ENCODE data around the gene RAB7A. TPM values are rescaled to one million over a fixed set of nuclear protein-coding genes. Genes with fewer than 3 reads are reported as not detected.

Gene RAB7A
- total RNA-seq, 1 donor from 2014 or later: 284 TPM

DNA sequence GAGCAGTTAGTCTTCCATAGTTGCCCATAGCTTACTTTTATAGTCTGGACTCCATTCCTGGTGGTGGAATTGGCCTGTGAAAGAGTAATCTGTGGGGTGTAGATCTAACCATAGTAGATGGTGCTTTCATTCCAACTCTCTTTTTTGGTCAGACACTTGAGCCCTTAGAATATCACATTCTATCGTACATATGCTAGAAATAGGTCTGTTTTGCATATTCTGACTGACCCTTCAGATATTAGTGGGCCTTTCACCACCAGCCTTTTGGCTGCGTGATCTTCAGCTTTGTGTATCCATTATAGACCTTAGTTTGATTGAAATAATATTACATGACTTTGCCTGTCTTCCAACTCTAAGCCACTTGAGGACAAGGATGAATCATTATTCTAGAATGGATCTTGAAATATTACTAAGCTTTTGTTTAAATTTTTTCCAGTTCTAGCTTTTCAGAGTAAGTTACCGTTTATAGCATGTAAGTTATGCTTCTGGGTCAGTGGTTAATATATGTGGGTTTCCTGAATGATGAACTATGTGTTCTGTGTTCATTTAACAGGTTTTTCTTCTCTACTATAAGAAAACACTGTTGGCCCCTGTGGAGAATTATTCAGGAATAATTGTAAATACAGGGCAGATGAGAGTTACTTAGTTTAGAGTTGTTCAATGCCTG lies 8.7 kb downstream of the RAB7A start:
- Mint-ChIP-seq H3K36me3 (ENCODE audit: unreplicated experiment) (peaks cover 4% of the 10 kb centered on the region), H3K27me3 (ENCODE audit: unreplicated experiment) (no peaks in the 10 kb centered on the region), H3K4me1 (ENCODE audit: unreplicated experiment) (peaks cover 51% of the 10 kb centered on the region), H3K27ac (ENCODE audit: unreplicated experiment) (no peak overlapping the region), H3K4me3 (ENCODE audit: unreplicated experiment) (no peak overlapping the region), H3K9me3 (ENCODE audit: unreplicated experiment) (no peaks in the 10 kb centered on the region)
- DNase-seq (ENCODE audit: extremely low spot score, unreplicated experiment): no peak
- TF ChIP-seq, protein P1, sequence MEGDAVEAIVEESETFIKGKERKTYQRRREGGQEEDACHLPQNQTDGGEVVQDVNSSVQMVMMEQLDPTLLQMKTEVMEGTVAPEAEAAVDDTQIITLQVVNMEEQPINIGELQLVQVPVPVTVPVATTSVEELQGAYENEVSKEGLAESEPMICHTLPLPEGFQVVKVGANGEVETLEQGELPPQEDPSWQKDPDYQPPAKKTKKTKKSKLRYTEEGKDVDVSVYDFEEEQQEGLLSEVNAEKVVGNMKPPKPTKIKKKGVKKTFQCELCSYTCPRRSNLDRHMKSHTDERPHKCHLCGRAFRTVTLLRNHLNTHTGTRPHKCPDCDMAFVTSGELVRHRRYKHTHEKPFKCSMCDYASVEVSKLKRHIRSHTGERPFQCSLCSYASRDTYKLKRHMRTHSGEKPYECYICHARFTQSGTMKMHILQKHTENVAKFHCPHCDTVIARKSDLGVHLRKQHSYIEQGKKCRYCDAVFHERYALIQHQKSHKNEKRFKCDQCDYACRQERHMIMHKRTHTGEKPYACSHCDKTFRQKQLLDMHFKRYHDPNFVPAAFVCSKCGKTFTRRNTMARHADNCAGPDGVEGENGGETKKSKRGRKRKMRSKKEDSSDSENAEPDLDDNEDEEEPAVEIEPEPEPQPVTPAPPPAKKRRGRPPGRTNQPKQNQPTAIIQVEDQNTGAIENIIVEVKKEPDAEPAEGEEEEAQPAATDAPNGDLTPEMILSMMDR (IDR thresholded peaks at IDR 0.05): no peak

DNA sequence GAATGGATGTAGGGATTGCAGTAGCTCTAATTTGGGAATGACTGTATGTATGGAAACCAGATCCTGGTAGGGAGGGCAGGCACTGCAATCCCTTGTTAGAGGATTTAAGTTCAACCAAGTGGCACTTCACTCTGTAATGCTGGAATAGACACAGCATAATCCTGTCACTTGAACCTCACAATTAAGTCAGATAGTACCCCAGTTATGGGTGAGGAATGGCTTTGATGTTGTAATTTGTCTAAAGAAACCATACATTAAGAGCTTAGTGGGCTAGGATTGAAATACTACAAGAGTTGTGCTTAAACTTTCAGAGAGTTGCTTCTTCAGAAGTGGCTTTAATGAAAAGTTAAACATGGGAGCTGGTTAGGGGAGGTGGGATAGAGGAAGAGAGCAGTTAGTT lies 9.3 kb downstream of the RAB7A start:
- Mint-ChIP-seq H3K27ac (ENCODE audit: unreplicated experiment) (no peak overlapping the region), H3K4me1 (ENCODE audit: unreplicated experiment) (peaks cover 44% of the 10 kb centered on the region), H3K27me3 (ENCODE audit: unreplicated experiment) (no peaks in the 10 kb centered on the region)

DNA sequence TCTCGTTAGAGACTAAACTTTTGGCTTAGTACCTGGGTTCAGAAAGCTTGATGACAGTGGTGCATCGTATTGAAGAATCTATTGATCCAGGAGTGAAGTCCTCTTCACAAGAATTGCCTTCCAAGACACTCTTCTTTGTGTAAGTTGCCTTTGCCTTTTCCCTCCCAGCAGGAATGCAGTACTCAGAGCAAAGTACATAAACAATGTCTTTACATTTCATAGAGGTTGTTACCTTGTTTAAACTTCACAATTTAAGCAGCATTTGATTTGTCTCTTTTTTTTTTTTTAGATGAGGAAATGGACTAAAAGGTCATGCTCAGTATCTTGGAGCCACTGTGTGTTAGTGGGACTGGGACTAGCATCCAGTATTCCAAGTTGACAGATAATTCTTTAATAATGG lies 9.9 kb downstream of the RAB7A start:
- Mint-ChIP-seq H3K36me3 (ENCODE audit: unreplicated experiment) (peaks cover 7% of the 10 kb centered on the region), H3K9me3 (ENCODE audit: unreplicated experiment) (no peaks in the 10 kb centered on the region), H3K4me3 (ENCODE audit: unreplicated experiment) (no peak overlapping the region), H3K27ac (ENCODE audit: unreplicated experiment) (no peak overlapping the region), H3K4me1 (ENCODE audit: unreplicated experiment) (peaks cover 42% of the 10 kb centered on the region), H3K27me3 (ENCODE audit: unreplicated experiment) (no peaks in the 10 kb centered on the region)
- no peak for DNase-seq (ENCODE audit: extremely low spot score, unreplicated experiment)
- TF ChIP-seq, protein P1 (IDR thresholded peaks at IDR 0.05): no peak

More for the DNA sequence above, 9.3 kb downstream of the RAB7A start:
- DNase-seq (ENCODE audit: extremely low spot score, unreplicated experiment): no peak
- H3K4me3 Mint-ChIP-seq (ENCODE audit: unreplicated experiment): no peak overlapping the region
- H3K36me3 Mint-ChIP-seq (ENCODE audit: unreplicated experiment): peaks cover 4% of the 10 kb centered on the region
- no peaks in the 10 kb centered on the region for H3K9me3 Mint-ChIP-seq (ENCODE audit: unreplicated experiment)
- TF ChIP-seq, protein P1 (IDR thresholded peaks at IDR 0.05): no peak

DNA sequence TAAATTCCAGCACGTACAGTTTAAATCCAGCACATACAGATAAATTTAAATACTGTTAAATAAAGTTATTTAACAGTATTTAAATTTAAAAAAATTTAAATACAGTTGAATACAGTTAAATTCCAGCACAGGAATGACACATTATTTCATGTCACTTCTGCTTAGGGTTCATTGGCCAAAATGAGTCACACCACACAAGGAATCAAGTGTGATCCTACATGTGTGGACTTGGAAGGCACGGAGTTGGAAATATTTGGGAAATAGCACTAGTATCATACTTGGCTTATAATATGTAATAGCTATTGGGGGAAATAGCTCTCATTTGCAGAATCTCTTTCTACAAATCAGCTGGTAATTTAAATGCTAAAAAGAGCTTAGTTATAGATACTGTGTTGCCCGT lies 10.6 kb downstream of the RAB7A start:
- H3K27me3 Mint-ChIP-seq (ENCODE audit: unreplicated experiment): no peaks in the 10 kb centered on the region
- no peak overlapping the region for H3K27ac Mint-ChIP-seq (ENCODE audit: unreplicated experiment)
- DNase-seq (ENCODE audit: extremely low spot score, unreplicated experiment): no peak
- peaks cover 40% of the 10 kb centered on the region for H3K4me1 Mint-ChIP-seq (ENCODE audit: unreplicated experiment)
- H3K4me3 Mint-ChIP-seq (ENCODE audit: unreplicated experiment): no peak overlapping the region
- peaks cover 7% of the 10 kb centered on the region for H3K36me3 Mint-ChIP-seq (ENCODE audit: unreplicated experiment)
- TF ChIP-seq, protein P1 (IDR thresholded peaks at IDR 0.05): no peak
- no peaks in the 10 kb centered on the region for H3K9me3 Mint-ChIP-seq (ENCODE audit: unreplicated experiment)

DNA sequence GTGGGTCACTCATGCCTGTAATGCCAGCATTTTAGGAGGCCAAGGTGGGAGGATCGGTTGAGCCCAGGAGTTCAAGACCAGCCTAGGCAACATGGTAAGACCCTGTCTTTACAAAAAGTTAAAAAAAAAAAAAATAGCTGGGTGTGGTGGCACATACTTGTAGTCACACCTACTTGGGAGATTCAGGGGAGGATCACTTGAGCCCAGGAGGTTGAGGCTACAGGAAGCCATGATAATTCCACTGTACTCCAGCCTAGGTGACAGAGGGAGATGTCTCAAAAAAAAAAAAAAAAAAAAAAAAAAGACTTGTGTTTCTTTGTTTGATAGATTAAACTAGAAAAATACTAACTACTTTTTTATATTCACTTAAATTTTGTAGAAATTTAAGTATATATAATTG lies 14.6 kb downstream of the RAB7A start:
- H3K4me1 Mint-ChIP-seq (ENCODE audit: unreplicated experiment): peaks cover 15% of the 10 kb centered on the region
- no peak overlapping the region for H3K4me3 Mint-ChIP-seq (ENCODE audit: unreplicated experiment)
- H3K9me3 Mint-ChIP-seq (ENCODE audit: unreplicated experiment): no peaks in the 10 kb centered on the region
- H3K27me3 Mint-ChIP-seq (ENCODE audit: unreplicated experiment): no peaks in the 10 kb centered on the region
- peak overlapping the region; percentile 38 for H3K27ac Mint-ChIP-seq (ENCODE audit: unreplicated experiment)
- TF ChIP-seq, protein P1 (IDR thresholded peaks at IDR 0.05): no peak
- DNase-seq (ENCODE audit: extremely low spot score, unreplicated experiment): no peak
- H3K36me3 Mint-ChIP-seq (ENCODE audit: unreplicated experiment): peaks cover 18% of the 10 kb centered on the region
